ENCODE results near the gene ATP11C.
"Not testable (repeated sequence)": the region's sequence is repeated elsewhere in the genome, so short reads cannot be mapped to it uniquely, and the experiment has no call there.

The ATP11C gene

GRCh38 chrX:139924069-139924695 is 8.7 kb downstream of the ATP11C start:
- H3K79me2 ChIP-seq (ENCODE audit: control insufficient read depth, insufficient read depth, low read length, unreplicated experiment), result peaks cover 41% of the 10 kb centered on the region
- no peaks in the 10 kb centered on the region for H3K36me3 ChIP-seq (ENCODE audit: insufficient read depth, low read length)
- H2AFZ ChIP-seq (ENCODE audit: low read length, unreplicated experiment), result no peak overlapping the region
- H3K4me3 ChIP-seq (ENCODE audit: low read depth, low read length), result no peak overlapping the region
- no peaks in the 10 kb centered on the region for H3K27me3 ChIP-seq (ENCODE audit: insufficient read depth, low read length)
- no peak overlapping the region for H3K27ac ChIP-seq (ENCODE audit: low read depth, low read length)
- H3K4me1 ChIP-seq (ENCODE audit: control insufficient read depth, insufficient read depth, low read length, unreplicated experiment), result no peaks in the 10 kb centered on the region

GRCh38 chrX:139921142-139921541 is 11.7 kb downstream of the ATP11C start:
- H3K79me2 ChIP-seq (ENCODE audit: control insufficient read depth, insufficient read depth, low read length, unreplicated experiment), result peaks cover 30% of the 10 kb centered on the region
- not testable (repeated sequence) for H3K4me3 ChIP-seq (ENCODE audit: low read depth, low read length); H3K27ac ChIP-seq (ENCODE audit: low read depth, low read length); H3K27me3 ChIP-seq (ENCODE audit: insufficient read depth, low read length); H3K36me3 ChIP-seq (ENCODE audit: insufficient read depth, low read length); H3K4me1 ChIP-seq (ENCODE audit: control insufficient read depth, insufficient read depth, low read length, unreplicated experiment); H2AFZ ChIP-seq (ENCODE audit: low read length, unreplicated experiment)

- H3K36me3 ChIP-seq (ENCODE audit: insufficient read depth, low read length), result no peaks in the 10 kb centered on the region
- H3K27me3 ChIP-seq (ENCODE audit: insufficient read depth, low read length), result no peaks in the 10 kb centered on the region
- no peak overlapping the region for H3K4me3 ChIP-seq (ENCODE audit: low read depth, low read length)
- no peak overlapping the region for H3K27ac ChIP-seq (ENCODE audit: low read depth, low read length)
- no peaks in the 10 kb centered on the region for H3K4me1 ChIP-seq (ENCODE audit: control insufficient read depth, insufficient read depth, low read length, unreplicated experiment)
- H2AFZ ChIP-seq (ENCODE audit: low read length, unreplicated experiment), result no peak overlapping the region
- peaks cover 22% of the 10 kb centered on the region for H3K79me2 ChIP-seq (ENCODE audit: control insufficient read depth, insufficient read depth, low read length, unreplicated experiment)
Observed at GRCh38 chrX:139920316-139920715, 12.5 kb downstream of the ATP11C start.

GRCh38 chrX:139914421-139914820 is 18.4 kb downstream of the ATP11C start:
- Histone ChIP-seq H3K4me1 (ENCODE audit: control insufficient read depth, insufficient read depth, low read length, unreplicated experiment) (no peaks in the 10 kb centered on the region), H2AFZ (ENCODE audit: low read length, unreplicated experiment) (no peak overlapping the region), H3K27ac (ENCODE audit: low read depth, low read length) (no peak overlapping the region), H3K4me3 (ENCODE audit: low read depth, low read length) (no peak overlapping the region), H3K36me3 (ENCODE audit: insufficient read depth, low read length) (no peaks in the 10 kb centered on the region), H3K27me3 (ENCODE audit: insufficient read depth, low read length) (no peaks in the 10 kb centered on the region), H3K79me2 (ENCODE audit: control insufficient read depth, insufficient read depth, low read length, unreplicated experiment) (peaks cover 15% of the 10 kb centered on the region)

GRCh38 chrX:139909712-139910111 is 23.1 kb downstream of the ATP11C start:
- no peak overlapping the region for H2AFZ ChIP-seq (ENCODE audit: low read length, unreplicated experiment)
- H3K79me2 ChIP-seq (ENCODE audit: control insufficient read depth, insufficient read depth, low read length, unreplicated experiment), result peaks cover 10% of the 10 kb centered on the region
- no peak overlapping the region for H3K4me3 ChIP-seq (ENCODE audit: low read depth, low read length)
- no peaks in the 10 kb centered on the region for H3K4me1 ChIP-seq (ENCODE audit: control insufficient read depth, insufficient read depth, low read length, unreplicated experiment)
- H3K36me3 ChIP-seq (ENCODE audit: insufficient read depth, low read length), result no peaks in the 10 kb centered on the region
- H3K27ac ChIP-seq (ENCODE audit: low read depth, low read length), result no peak overlapping the region
- no peaks in the 10 kb centered on the region for H3K27me3 ChIP-seq (ENCODE audit: insufficient read depth, low read length)

GRCh38 chrX:139907078-139907477 is 25.8 kb downstream of the ATP11C start:
- no peaks in the 10 kb centered on the region for H3K27me3 ChIP-seq (ENCODE audit: insufficient read depth, low read length)
- H3K27ac ChIP-seq (ENCODE audit: low read depth, low read length), result no peak overlapping the region
- peaks cover 7% of the 10 kb centered on the region for H3K79me2 ChIP-seq (ENCODE audit: control insufficient read depth, insufficient read depth, low read length, unreplicated experiment)
- H3K36me3 ChIP-seq (ENCODE audit: insufficient read depth, low read length), result no peaks in the 10 kb centered on the region
- H3K4me1 ChIP-seq (ENCODE audit: control insufficient read depth, insufficient read depth, low read length, unreplicated experiment), result no peaks in the 10 kb centered on the region
- H3K4me3 ChIP-seq (ENCODE audit: low read depth, low read length), result no peak overlapping the region
- no peak overlapping the region for H2AFZ ChIP-seq (ENCODE audit: low read length, unreplicated experiment)

- Histone ChIP-seq H3K27ac (ENCODE audit: low read depth, low read length) (no peak overlapping the region), H3K27me3 (ENCODE audit: insufficient read depth, low read length) (no peaks in the 10 kb centered on the region), H3K79me2 (ENCODE audit: control insufficient read depth, insufficient read depth, low read length, unreplicated experiment) (peaks cover 7% of the 10 kb centered on the region), H2AFZ (ENCODE audit: low read length, unreplicated experiment) (no peak overlapping the region), H3K4me3 (ENCODE audit: low read depth, low read length) (no peak overlapping the region), H3K4me1 (ENCODE audit: control insufficient read depth, insufficient read depth, low read length, unreplicated experiment) (no peaks in the 10 kb centered on the region), H3K36me3 (ENCODE audit: insufficient read depth, low read length) (no peaks in the 10 kb centered on the region)
Observed at GRCh38 chrX:139905743-139906142, 27.1 kb downstream of the ATP11C start.

- Histone ChIP-seq H2AFZ (ENCODE audit: low read length, unreplicated experiment) (no peak overlapping the region), H3K79me2 (ENCODE audit: control insufficient read depth, insufficient read depth, low read length, unreplicated experiment) (peaks cover 7% of the 10 kb centered on the region), H3K27me3 (ENCODE audit: insufficient read depth, low read length) (no peaks in the 10 kb centered on the region), H3K4me1 (ENCODE audit: control insufficient read depth, insufficient read depth, low read length, unreplicated experiment) (no peaks in the 10 kb centered on the region), H3K36me3 (ENCODE audit: insufficient read depth, low read length) (no peaks in the 10 kb centered on the region), H3K4me3 (ENCODE audit: low read depth, low read length) (no peak overlapping the region), H3K27ac (ENCODE audit: low read depth, low read length) (no peak overlapping the region)
Observed at GRCh38 chrX:139905051-139905450, 27.8 kb downstream of the ATP11C start.

- no peaks in the 10 kb centered on the region for H3K4me1 ChIP-seq (ENCODE audit: control insufficient read depth, insufficient read depth, low read length, unreplicated experiment)
- no peak overlapping the region for H3K4me3 ChIP-seq (ENCODE audit: low read depth, low read length)
- no peaks in the 10 kb centered on the region for H3K36me3 ChIP-seq (ENCODE audit: insufficient read depth, low read length)
- no peaks in the 10 kb centered on the region for H3K27me3 ChIP-seq (ENCODE audit: insufficient read depth, low read length)
- no peak overlapping the region for H3K27ac ChIP-seq (ENCODE audit: low read depth, low read length)
- no peak overlapping the region for H2AFZ ChIP-seq (ENCODE audit: low read length, unreplicated experiment)
- H3K79me2 ChIP-seq (ENCODE audit: control insufficient read depth, insufficient read depth, low read length, unreplicated experiment), result no peaks in the 10 kb centered on the region
Observed at GRCh38 chrX:139903210-139903609, 29.6 kb downstream of the ATP11C start.

- no peaks in the 10 kb centered on the region for H3K36me3 ChIP-seq (ENCODE audit: insufficient read depth, low read length)
- no peak overlapping the region for H3K4me3 ChIP-seq (ENCODE audit: low read depth, low read length)
- H3K27ac ChIP-seq (ENCODE audit: low read depth, low read length), result no peak overlapping the region
- H3K27me3 ChIP-seq (ENCODE audit: insufficient read depth, low read length), result no peaks in the 10 kb centered on the region
- no peaks in the 10 kb centered on the region for H3K4me1 ChIP-seq (ENCODE audit: control insufficient read depth, insufficient read depth, low read length, unreplicated experiment)
- no peak overlapping the region for H2AFZ ChIP-seq (ENCODE audit: low read length, unreplicated experiment)
- no peaks in the 10 kb centered on the region for H3K79me2 ChIP-seq (ENCODE audit: control insufficient read depth, insufficient read depth, low read length, unreplicated experiment)
Observed at GRCh38 chrX:139902559-139902958, 30.3 kb downstream of the ATP11C start.

- H3K27me3 ChIP-seq (ENCODE audit: insufficient read depth, low read length), result no peaks in the 10 kb centered on the region
- H3K27ac ChIP-seq (ENCODE audit: low read depth, low read length), result no peak overlapping the region
- H3K36me3 ChIP-seq (ENCODE audit: insufficient read depth, low read length), result no peaks in the 10 kb centered on the region
- H2AFZ ChIP-seq (ENCODE audit: low read length, unreplicated experiment), result no peak overlapping the region
- no peak overlapping the region for H3K4me3 ChIP-seq (ENCODE audit: low read depth, low read length)
- no peaks in the 10 kb centered on the region for H3K4me1 ChIP-seq (ENCODE audit: control insufficient read depth, insufficient read depth, low read length, unreplicated experiment)
- H3K79me2 ChIP-seq (ENCODE audit: control insufficient read depth, insufficient read depth, low read length, unreplicated experiment), result peaks cover 2% of the 10 kb centered on the region
Observed at GRCh38 chrX:139898334-139898733, 34.5 kb downstream of the ATP11C start.

Data from ACC112 (cell line).